H9 (cell line): ENCODE results near the gene FNDC3B. TPM values are rescaled to one million over a fixed set of nuclear protein-coding genes. Genes with fewer than 3 reads are reported as not detected.
A peak's percentile ranks its signal among the peaks of the same experiment; 100 is the strongest.

Experiments used
- DNase-seq: peaks from one replicate; pipeline ENCODE4 v3.0.0-alpha.2; 2017
- H2AFZ ChIP-seq: one replicate; pipeline ENCODE4 v1.6.1; 2013; ENCODE audit warnings: mild to moderate bottlenecking, low read length, control low read depth, moderate library complexity
- H2AK5ac ChIP-seq: 2 replicates; pipeline ENCODE4 v1.6.1; 2013; ENCODE audit warnings: low read length, control low read depth, mixed read lengths; ENCODE audit not compliant: insufficient read length
- H2BK120ac ChIP-seq: one replicate; pipeline ENCODE4 v1.6.1; 2013; ENCODE audit warnings: low read depth, mild to moderate bottlenecking, low read length, control low read depth, inconsistent platforms; ENCODE audit not compliant: poor library complexity, severe bottlenecking
- H2BK12ac ChIP-seq: 2 replicates; pipeline ENCODE4 v1.6.1; 2013; ENCODE audit warnings: low read length, control low read depth, mixed read lengths, low read depth; ENCODE audit not compliant: insufficient read length
- H2BK15ac ChIP-seq: 2 replicates; pipeline ENCODE4 v1.6.1; 2013; ENCODE audit warnings: low read depth, low read length, control low read depth
- H2BK20ac ChIP-seq: one replicate; pipeline ENCODE4 v1.6.1; 2013; ENCODE audit warnings: low read depth, mild to moderate bottlenecking, low read length, control low read depth, inconsistent platforms; ENCODE audit not compliant: poor library complexity, severe bottlenecking
- H2BK5ac ChIP-seq: 2 replicates; pipeline ENCODE4 v1.6.1; 2013; ENCODE audit warnings: low read length, control low read depth, mixed read lengths; ENCODE audit not compliant: insufficient read length
- H3K14ac ChIP-seq: 2 replicates; pipeline ENCODE4 v1.6.1; 2013; ENCODE audit warnings: low read length, control low read depth; ENCODE audit not compliant: insufficient read depth
- H3K18ac ChIP-seq: 2 replicates; pipeline ENCODE4 v1.6.1; 2013; ENCODE audit warnings: low read depth, mild to moderate bottlenecking, mixed read lengths, low read length, control low read depth; ENCODE audit not compliant: insufficient read length
- H3K23ac ChIP-seq: 2 replicates; pipeline ENCODE4 v1.6.1; 2013; ENCODE audit warnings: low read length, control low read depth, mixed read lengths, low read depth; ENCODE audit not compliant: insufficient read length
- H3K23me2 ChIP-seq: 2 replicates; pipeline ENCODE4 v1.6.1; 2013; ENCODE audit warnings: low read depth, mild to moderate bottlenecking, mixed read lengths, low read length, control low read depth; ENCODE audit not compliant: insufficient read length, poor library complexity, severe bottlenecking
- H3K27ac ChIP-seq: 2 replicates; pipeline ENCODE4 v1.5.1; 2013; ENCODE audit warnings: low read length, control low read depth, mixed read lengths, low read depth; ENCODE audit not compliant: insufficient read length
- H3K27me3 ChIP-seq: 2 replicates; pipeline ENCODE4 v1.6.1; 2013; ENCODE audit warnings: low read length, control low read depth, inconsistent platforms; ENCODE audit not compliant: insufficient read depth
- H3K4ac ChIP-seq: 2 replicates; pipeline ENCODE4 v1.6.1; 2013; ENCODE audit warnings: low read depth, mild to moderate bottlenecking, control low read depth, inconsistent platforms, low read length, moderate library complexity
- H3K4me1 ChIP-seq: 2 replicates; pipeline ENCODE4 v1.6.1; 2013; ENCODE audit warnings: low read length, control low read depth, inconsistent platforms; ENCODE audit not compliant: insufficient read depth
- H3K4me2 ChIP-seq: 2 replicates; pipeline ENCODE4 v1.6.1; 2013; ENCODE audit warnings: low read length, control low read depth, mixed read lengths; ENCODE audit not compliant: insufficient read length, insufficient read depth
- H3K56ac ChIP-seq: 2 replicates; pipeline ENCODE4 v1.6.1; 2013; ENCODE audit warnings: low read depth, mild to moderate bottlenecking, mixed read lengths, low read length, control low read depth; ENCODE audit not compliant: insufficient read length
- H3K79me1 ChIP-seq: 2 replicates; pipeline ENCODE4 v1.6.1; 2013; ENCODE audit warnings: low read depth, mild to moderate bottlenecking, moderate library complexity, low read length, control low read depth, inconsistent platforms; ENCODE audit not compliant: insufficient read depth, poor library complexity, severe bottlenecking
- H3K79me2 ChIP-seq: 2 replicates; pipeline ENCODE4 v1.6.1; 2013; ENCODE audit warnings: low read length, control low read depth, inconsistent platforms; ENCODE audit not compliant: insufficient read depth
- H3K9ac ChIP-seq: 2 replicates; pipeline ENCODE4 v1.6.1; 2013; ENCODE audit warnings: low read length, control low read depth, mixed read lengths; ENCODE audit not compliant: insufficient read length; ENCODE audit errors: extremely low read depth
- H3K9me3 ChIP-seq: one replicate; pipeline ENCODE4 v1.6.1; 2013; ENCODE audit warnings: low read depth, low read length, inconsistent platforms; ENCODE audit not compliant: control insufficient read depth
- H3T11ph ChIP-seq: one replicate; pipeline ENCODE4 v1.6.1; 2013; ENCODE audit warnings: mild to moderate bottlenecking, low read length, control low read depth, inconsistent platforms
- H4K20me1 ChIP-seq: one replicate; pipeline ENCODE4 v1.6.1; 2013; ENCODE audit not compliant: control insufficient read depth, insufficient read length, insufficient read depth
- H4K5ac ChIP-seq: 2 replicates; pipeline ENCODE4 v1.6.1; 2013; ENCODE audit warnings: low read depth, mild to moderate bottlenecking, mixed read lengths, low read length, control low read depth; ENCODE audit not compliant: insufficient read length
- H4K8ac ChIP-seq: replicated peaks from 2 replicates; pipeline ENCODE4 v1.6.1; 2013; ENCODE audit warnings: low read length, control low read depth, mixed read lengths, low read depth; ENCODE audit not compliant: insufficient read length
- H4K91ac ChIP-seq: 2 replicates; pipeline ENCODE4 v1.6.1; 2013; ENCODE audit warnings: low read depth, mild to moderate bottlenecking, moderate library complexity, mixed read lengths, low read length, control low read depth; ENCODE audit not compliant: insufficient read length
- H3K27ac Mint-ChIP-seq, 3 experiments: 2 replicates in 2 of 3; 3 replicates in 1 of 3; pipeline ENCODE4 v1.8.0; 2020 to 2021; ENCODE audit warnings: mixed read lengths in 3 of 3, mild to moderate bottlenecking in 1 of 3, moderate library complexity in 1 of 3
- H3K27me3 Mint-ChIP-seq: 2 replicates; pipeline ENCODE4 v1.8.0; 2021; ENCODE audit warnings: low read depth, mild to moderate bottlenecking, moderate library complexity, mixed read lengths
- H3K36me3 Mint-ChIP-seq, 3 experiments: 2 replicates in 2 of 3; 3 replicates in 1 of 3; pipeline ENCODE4 v1.8.0; 2020 to 2021; ENCODE audit warnings: low read depth in 3 of 3, mixed read lengths in 3 of 3; ENCODE audit not compliant: insufficient read depth in 1 of 3
- H3K4me1 Mint-ChIP-seq, 2 experiments: 2 replicates each; pipeline ENCODE4 v1.8.0; 2020; ENCODE audit warnings: mixed read lengths in 2 of 2
- H3K4me3 Mint-ChIP-seq, 2 experiments: 2 replicates in 1 of 2; 3 replicates in 1 of 2; pipeline ENCODE4 v1.8.0; 2020 to 2021; ENCODE audit warnings: mild to moderate bottlenecking in 2 of 2, mixed read lengths in 2 of 2, moderate library complexity in 1 of 2
- H3K9me3 Mint-ChIP-seq, 2 experiments: 2 replicates in 1 of 2; 3 replicates in 1 of 2; pipeline ENCODE4 v1.8.0; 2020; ENCODE audit warnings: mild to moderate bottlenecking in 2 of 2, mixed read lengths in 2 of 2, moderate library complexity in 1 of 2
- CTCF ChIP-seq: fragments of 200-600 bp; sonication (generic); conservative IDR thresholded peaks from 3 replicates; pipeline ENCODE4 v1.8.0; 2021; ENCODE audit warnings: antibody characterized with exemption, mild to moderate bottlenecking
- WGBS: extraction: QIAGEN DNeasy Blood & Tissue Kit; methylation state at CpG from one replicate; pipeline ENCODE4 v1.1.7; 2013; ENCODE audit warnings: missing lambda C conversion rate, low lambda C conversion rate, mixed read lengths; ENCODE audit not compliant: insufficient read length; ENCODE audit errors: extremely low coverage; 5-methylcytosine and 5-hydroxymethylcytosine counted together
- total RNA-seq: library from RNA; stranded (reverse); gene quantifications from 2 replicates; pipeline ENCODE4 v1.2.1, GENCODE V29; 2021

The FNDC3B gene
- total RNA-seq, 1 experiment from 2014 or later: 43.8 TPM

GRCh38 chr3:172362583-172362982, 323.2 kb downstream of the FNDC3B start:
- Histone ChIP-seq H3K23me2 (no peaks in the 10 kb centered on the region), H3K14ac (no peak overlapping the region), H3K27me3 (no peaks in the 10 kb centered on the region), H2BK120ac (no peak overlapping the region), H3K27ac (no peak overlapping the region), H2BK5ac (no peak overlapping the region), H4K5ac (no peak overlapping the region), H3T11ph (no peak overlapping the region), H2BK12ac (no peak overlapping the region), H3K9me3 (no peaks in the 10 kb centered on the region), H4K8ac (no peak overlapping the region), H3K4me2 (no peak overlapping the region), H3K9ac (no peak overlapping the region), H3K23ac (no peak overlapping the region), H3K4ac (no peak overlapping the region), H2AFZ (no peak overlapping the region), H2BK15ac (no peak overlapping the region), H4K20me1 (no peaks in the 10 kb centered on the region), H3K56ac (no peak overlapping the region), H2BK20ac (no peak overlapping the region), H2AK5ac (no peak overlapping the region), H4K91ac (no peak overlapping the region), H3K79me2 (no peaks in the 10 kb centered on the region), H3K18ac (no peak overlapping the region), H3K79me1 (no peaks in the 10 kb centered on the region), H3K4me1 (0 out of 2 replicates have a peak, but pooled peaks cover 5% of the 10 kb centered on the region)
- TF ChIP-seq CTCF: no peak
- no peaks in the 10 kb centered on the region for H3K9me3 Mint-ChIP-seq
- no peak for DNase-seq
- no peaks in the 10 kb centered on the region for H3K27me3 Mint-ChIP-seq
- H3K4me3 Mint-ChIP-seq: no peak overlapping the region
- peak overlapping the region in 1 of 3 experiments; percentile 58; a peak in 1 of 7 replicates for H3K27ac Mint-ChIP-seq
- H3K4me1 Mint-ChIP-seq: peaks cover 24 to 28% of the 10 kb centered on the region in 2 experiments
- no CpG with 5 or more reads among the region's 1 CpG for WGBS
- H3K36me3 Mint-ChIP-seq: peaks cover 19 to 33% (median 25%) of the 10 kb centered on the region in 3 experiments; a peak in 6 of 7 replicates
